ENCODE measurements around the gene SENP3.

GRCh38 chr17:7614425-7615264, 52.9 kb downstream of the SENP3 start, which contains the start of gene FXR2:
- TF ChIP-seq, protein P1, sequence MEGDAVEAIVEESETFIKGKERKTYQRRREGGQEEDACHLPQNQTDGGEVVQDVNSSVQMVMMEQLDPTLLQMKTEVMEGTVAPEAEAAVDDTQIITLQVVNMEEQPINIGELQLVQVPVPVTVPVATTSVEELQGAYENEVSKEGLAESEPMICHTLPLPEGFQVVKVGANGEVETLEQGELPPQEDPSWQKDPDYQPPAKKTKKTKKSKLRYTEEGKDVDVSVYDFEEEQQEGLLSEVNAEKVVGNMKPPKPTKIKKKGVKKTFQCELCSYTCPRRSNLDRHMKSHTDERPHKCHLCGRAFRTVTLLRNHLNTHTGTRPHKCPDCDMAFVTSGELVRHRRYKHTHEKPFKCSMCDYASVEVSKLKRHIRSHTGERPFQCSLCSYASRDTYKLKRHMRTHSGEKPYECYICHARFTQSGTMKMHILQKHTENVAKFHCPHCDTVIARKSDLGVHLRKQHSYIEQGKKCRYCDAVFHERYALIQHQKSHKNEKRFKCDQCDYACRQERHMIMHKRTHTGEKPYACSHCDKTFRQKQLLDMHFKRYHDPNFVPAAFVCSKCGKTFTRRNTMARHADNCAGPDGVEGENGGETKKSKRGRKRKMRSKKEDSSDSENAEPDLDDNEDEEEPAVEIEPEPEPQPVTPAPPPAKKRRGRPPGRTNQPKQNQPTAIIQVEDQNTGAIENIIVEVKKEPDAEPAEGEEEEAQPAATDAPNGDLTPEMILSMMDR (IDR thresholded peaks at IDR 0.05) = peak; percentile 20 to 67 (median 48)
- peak in 1 of 2 donors; percentile 90 for TF ChIP-seq POLR2A (IDR thresholded peaks at IDR 0.05)
